ENCODE measurements around the gene RUNX1. TPM values are rescaled to one million over a fixed set of nuclear protein-coding genes. Genes with fewer than 3 reads are reported as not detected.

RUNX1 gene
- polyA plus RNA-seq, 6 donors from 2014 or later = 8.8 to 20.7 (median 14.6) TPM

DNA sequence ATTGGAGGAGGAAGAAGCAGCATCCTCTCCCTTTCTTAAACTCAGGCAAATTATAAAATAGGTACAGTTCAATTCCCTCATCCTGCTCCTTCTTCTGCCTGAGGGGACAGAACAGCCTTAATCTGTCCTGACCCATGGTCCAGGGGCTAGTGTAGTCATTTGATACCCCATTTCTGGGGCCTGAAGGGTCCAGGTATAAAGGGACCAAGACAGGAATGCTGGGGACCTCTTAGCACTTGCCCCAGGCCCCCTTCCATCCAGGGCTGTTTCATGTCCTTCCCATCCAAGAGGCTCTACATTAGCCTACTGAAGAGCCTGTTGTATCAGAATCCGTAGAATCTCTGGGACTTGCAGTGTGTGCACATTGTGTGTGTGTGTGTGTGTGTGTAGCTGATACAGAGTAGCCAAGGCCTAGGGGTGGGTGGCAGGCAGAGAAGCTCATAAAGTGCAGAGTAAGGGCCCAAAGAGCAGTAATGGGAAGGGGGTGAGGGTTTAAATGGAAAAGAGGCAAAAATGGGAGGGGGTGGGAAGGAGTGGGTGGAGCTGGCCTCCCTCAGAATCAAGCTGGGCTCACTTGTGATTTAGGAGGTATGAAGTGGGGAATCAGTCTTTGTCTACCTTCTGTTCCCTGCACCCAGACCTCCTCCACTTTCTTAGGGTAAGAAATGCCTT lies 32.4 kb downstream of the RUNX1 start:
- Mint-ChIP-seq H3K4me1 (peaks cover 30 to 44% (median 40%) of the 10 kb centered on the region in 3 donors), H3K9me3 (no peaks in the 10 kb centered on the region), H3K27me3 (no peaks in the 10 kb centered on the region), H3K36me3 (peaks cover 0 to 4% of the 10 kb centered on the region in 2 donors), H3K4me3 (no peak overlapping the region), H3K27ac (peak overlapping the region in 3 of 6 donors; percentile 2 to 83 (median 49))
- DNase-seq (no peak), ATAC-seq (ENCODE audit: low read depth in 2 of 2) (no peak)

DNA sequence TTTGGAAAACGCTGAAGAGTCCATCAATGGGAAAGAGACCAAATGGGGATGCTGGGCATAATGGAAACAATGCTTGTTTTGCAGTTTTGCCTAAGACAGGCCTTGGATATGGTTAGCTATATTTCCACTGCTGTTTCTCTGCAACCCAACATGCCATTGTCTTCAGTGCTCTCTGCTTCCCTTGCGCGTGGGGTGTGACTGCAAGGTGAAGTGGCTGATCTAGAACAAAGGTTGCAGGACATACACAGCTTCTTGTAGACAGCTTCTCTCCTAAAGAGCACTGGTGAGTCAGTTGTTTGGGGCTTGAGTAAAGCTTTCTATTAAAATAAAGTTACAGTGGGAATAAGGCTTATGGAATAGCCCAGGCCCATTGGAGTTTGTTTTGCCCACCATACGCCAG lies 33.0 kb downstream of the RUNX1 start:
- Mint-ChIP-seq H3K9me3 (no peaks in the 10 kb centered on the region), H3K27ac (peak overlapping the region in 2 of 6 donors; percentile 49 to 54), H3K4me1 (peaks cover 34 to 46% (median 38%) of the 10 kb centered on the region in 3 donors), H3K27me3 (no peaks in the 10 kb centered on the region), H3K4me3 (no peak overlapping the region), H3K36me3 (peaks cover 0 to 5% of the 10 kb centered on the region in 2 donors)
- DNase-seq = no peak
- no peak for ATAC-seq (ENCODE audit: low read depth in 2 of 2)

DNA sequence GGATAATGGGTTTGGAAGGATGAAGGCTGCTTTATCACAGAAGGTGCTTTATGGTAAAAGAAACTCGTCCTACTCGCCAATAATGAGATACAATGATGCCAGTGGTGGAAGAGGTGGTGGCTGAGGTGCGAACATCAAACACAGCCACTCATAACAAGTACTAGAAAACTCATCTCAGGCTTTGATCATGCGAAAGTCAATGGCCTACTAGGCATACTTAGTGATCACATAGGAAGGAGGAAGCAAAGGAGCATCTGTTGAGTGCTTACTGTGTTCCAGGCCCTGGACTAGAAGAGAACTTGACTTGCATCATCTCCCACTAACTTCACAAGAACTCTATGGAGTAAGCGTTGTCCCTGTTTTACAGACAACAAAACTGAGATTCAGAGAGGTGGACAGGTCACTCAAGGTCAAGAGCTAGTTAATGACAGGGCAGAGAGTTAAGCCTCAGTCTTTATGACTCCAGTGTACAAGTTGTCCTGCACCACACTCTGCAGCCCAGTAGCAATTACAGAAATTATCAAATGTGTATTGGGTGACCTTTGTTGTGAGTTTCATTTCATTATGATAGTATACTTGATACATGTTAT lies 33.6 kb downstream of the RUNX1 start:
- Mint-ChIP-seq H3K4me3 (peak overlapping the region in 1 of 8 donors; percentile 1), H3K9me3 (no peaks in the 10 kb centered on the region)
- DNase-seq = no peak

DNA sequence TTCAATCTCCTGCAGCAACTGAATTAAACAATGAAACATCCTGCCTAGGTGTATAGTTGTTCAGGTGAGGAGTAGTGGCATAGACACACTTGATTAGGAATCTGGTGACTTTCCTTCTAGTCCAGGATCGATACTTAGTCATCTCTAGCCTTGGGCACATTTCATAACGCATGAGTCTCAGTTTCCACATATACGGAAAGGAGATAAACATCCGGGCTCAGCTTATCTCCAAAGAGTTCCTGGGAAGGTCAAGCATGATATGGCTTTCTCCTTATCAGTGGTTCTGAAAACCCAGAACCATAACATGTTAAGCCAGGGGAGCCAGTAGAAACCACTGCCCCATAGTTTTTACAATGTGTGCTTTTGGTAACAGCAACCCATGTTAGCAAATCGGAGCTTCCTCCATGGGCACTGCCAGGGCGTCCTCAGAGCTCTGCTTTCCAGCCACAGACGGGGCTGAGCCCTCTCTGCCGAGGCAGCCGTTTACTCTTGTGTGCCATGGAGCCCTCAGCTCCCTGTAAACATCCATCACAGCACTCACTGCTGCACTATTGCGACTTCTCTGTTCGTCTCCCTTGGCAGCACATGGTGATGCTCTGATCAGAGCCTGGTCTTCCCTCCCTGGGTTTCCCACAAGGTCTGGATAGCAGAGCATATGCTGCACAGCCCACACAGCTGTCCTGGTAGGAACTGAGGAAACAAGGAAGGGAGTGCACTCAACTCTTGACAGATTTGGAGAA lies 34.6 kb downstream of the RUNX1 start:
- Mint-ChIP-seq H3K4me3 (no peak overlapping the region), H3K9me3 (no peaks in the 10 kb centered on the region), H3K4me1 (peaks cover 27 to 43% (median 33%) of the 10 kb centered on the region in 3 donors), H3K27me3 (no peaks in the 10 kb centered on the region), H3K36me3 (peaks cover 0 to 5% of the 10 kb centered on the region in 2 donors), H3K27ac (no peak overlapping the region)
- no peak for ATAC-seq (ENCODE audit: low read depth in 2 of 2)
- DNase-seq = no peak

More for the DNA sequence above, 33.6 kb downstream of the RUNX1 start:
- Mint-ChIP-seq H3K27me3 (no peaks in the 10 kb centered on the region), H3K36me3 (peaks cover 0 to 5% of the 10 kb centered on the region in 2 donors), H3K27ac (peak overlapping the region in 2 of 6 donors; percentile 2 to 29), H3K4me1 (peaks cover 32 to 46% (median 38%) of the 10 kb centered on the region in 3 donors)
- ATAC-seq (ENCODE audit: low read depth in 2 of 2) = no peak

DNA sequence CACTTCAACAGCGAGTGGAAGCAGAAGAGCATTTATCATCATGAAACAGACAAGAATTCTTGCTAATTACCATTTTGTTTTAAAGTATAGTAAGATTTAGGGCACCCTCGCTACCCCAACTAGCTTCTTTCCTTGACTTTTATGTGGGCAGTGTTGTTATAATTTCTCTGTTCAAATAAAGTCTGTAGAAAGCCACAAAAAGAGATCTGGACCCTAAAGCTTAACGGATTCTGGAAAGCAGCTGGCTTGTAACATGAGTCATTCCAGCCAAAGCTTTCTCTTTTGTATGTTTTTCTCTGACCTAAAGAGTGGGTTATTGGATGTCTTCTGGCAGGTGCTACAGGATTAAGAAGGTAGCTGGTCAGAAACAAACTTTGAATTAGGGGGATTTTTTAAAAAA lies 37.4 kb downstream of the RUNX1 start:
- DNase-seq (no peak), ATAC-seq (ENCODE audit: low read depth in 2 of 2) (no peak)
- Mint-ChIP-seq H3K4me3 (no peak overlapping the region), H3K9me3 (no peaks in the 10 kb centered on the region), H3K36me3 (peaks cover 0 to 13% of the 10 kb centered on the region in 2 donors), H3K27me3 (no peaks in the 10 kb centered on the region), H3K4me1 (peaks cover 26 to 56% (median 34%) of the 10 kb centered on the region in 3 donors), H3K27ac (peak overlapping the region in 1 of 6 donors; percentile 69)

DNA sequence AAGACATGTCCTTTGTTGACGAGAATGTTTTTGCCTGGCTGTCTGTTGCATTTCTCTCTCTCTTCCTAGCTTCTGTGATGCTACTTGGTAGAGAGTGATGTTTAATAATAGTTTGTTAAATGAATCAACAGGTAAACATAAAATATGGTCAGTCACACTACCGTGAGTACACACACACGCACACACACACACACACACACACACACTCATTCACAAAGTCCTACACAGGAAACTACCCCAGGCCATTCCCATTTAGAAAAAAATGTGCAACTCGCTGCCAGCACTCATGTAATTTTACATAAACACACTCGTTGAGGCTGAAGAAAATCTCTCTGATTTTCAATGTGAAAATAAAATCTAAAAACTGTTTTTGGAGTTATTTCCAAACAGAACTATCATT lies 38.7 kb downstream of the RUNX1 start:
- no peak for ATAC-seq (ENCODE audit: low read depth in 2 of 2)
- H3K4me1 Mint-ChIP-seq = peaks cover 25 to 47% (median 38%) of the 10 kb centered on the region in 3 donors
- peak overlapping the region in 1 of 6 donors; percentile 31 for H3K27ac Mint-ChIP-seq
- no peak overlapping the region for H3K4me3 Mint-ChIP-seq
- H3K27me3 Mint-ChIP-seq = no peaks in the 10 kb centered on the region
- no peaks in the 10 kb centered on the region for H3K9me3 Mint-ChIP-seq
- no peak for DNase-seq
- H3K36me3 Mint-ChIP-seq = peaks cover 6 to 21% of the 10 kb centered on the region in 2 donors

DNA sequence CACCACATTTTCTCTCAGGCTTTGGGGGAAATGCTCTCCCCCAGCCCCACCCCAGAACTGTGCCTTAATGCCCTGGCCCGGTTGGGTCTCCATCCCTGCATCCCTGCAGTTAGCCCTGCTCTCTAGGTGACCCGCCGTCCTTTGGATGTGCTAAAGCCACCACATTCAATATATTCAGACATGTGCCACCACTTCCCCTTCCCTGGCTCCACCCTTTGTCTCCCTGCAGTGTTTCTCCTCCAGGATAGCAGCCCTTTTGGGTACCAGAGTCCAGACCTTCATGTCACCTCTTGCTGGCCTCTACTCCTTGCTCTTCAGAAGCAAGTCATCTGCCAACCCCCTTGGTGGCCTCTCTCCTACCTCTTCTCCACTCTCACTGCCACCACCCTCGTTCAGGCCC lies 41.8 kb downstream of the RUNX1 start:
- Mint-ChIP-seq H3K9me3 (no peaks in the 10 kb centered on the region), H3K4me1 (peaks cover 27 to 50% (median 48%) of the 10 kb centered on the region in 3 donors), H3K36me3 (peaks cover 12 to 28% of the 10 kb centered on the region in 2 donors), H3K27me3 (no peaks in the 10 kb centered on the region), H3K27ac (peak overlapping the region in 1 of 6 donors; percentile 78), H3K4me3 (no peak overlapping the region)
- no peak for DNase-seq
- ATAC-seq (ENCODE audit: low read depth in 2 of 2) = no peak

DNA sequence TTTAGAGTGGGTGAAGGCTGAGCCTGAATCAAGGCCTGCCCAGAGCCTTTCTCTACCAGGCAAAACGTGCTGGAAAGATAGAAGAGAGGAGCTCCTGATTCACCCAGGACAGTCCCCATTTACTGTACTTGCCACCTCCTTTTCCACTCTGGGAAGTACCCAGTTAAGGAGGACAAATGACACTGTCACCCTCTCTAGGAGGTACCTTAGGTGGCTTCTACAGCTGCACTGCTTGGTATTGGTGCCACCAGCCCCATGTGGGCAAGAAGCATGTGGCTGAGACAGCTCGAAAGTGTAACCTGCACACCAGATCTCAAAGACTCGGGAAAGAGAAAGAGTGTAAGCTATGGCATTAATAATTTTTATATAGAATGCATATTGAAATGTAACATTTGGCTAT lies 42.3 kb downstream of the RUNX1 start:
- no peak for ATAC-seq (ENCODE audit: low read depth in 2 of 2)
- peak overlapping the region in 1 of 6 donors; percentile 33 for H3K27ac Mint-ChIP-seq
- H3K36me3 Mint-ChIP-seq = peaks cover 12 to 25% of the 10 kb centered on the region in 2 donors

DNA sequence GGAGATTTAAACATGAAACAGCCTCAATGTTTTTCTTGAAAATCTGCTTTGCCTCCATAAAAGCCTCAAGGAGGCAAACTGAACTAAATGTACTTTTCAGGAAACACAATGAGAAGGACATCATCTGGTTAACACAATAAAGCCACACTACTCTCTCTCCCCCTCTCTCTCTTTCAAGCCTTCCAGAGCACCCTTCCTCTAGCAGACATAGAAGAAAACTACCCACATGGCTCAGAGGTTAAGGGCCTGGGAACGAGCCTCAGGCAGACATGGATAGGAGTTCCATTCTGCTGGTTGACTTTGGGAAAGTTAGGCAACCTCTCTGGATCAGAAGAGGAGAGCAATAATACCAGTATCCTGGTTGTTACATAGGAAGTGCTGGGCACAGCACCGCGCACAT lies 42.9 kb downstream of the RUNX1 start:
- Mint-ChIP-seq H3K27ac (no peak overlapping the region), H3K36me3 (peaks cover 12 to 24% of the 10 kb centered on the region in 2 donors), H3K9me3 (no peaks in the 10 kb centered on the region), H3K27me3 (no peaks in the 10 kb centered on the region), H3K4me3 (no peak overlapping the region), H3K4me1 (peaks cover 27 to 52% (median 43%) of the 10 kb centered on the region in 3 donors)
- no peak for ATAC-seq (ENCODE audit: low read depth in 2 of 2)
- DNase-seq = no peak

More for the DNA sequence above, 42.3 kb downstream of the RUNX1 start:
- Mint-ChIP-seq H3K9me3 (no peaks in the 10 kb centered on the region), H3K27me3 (no peaks in the 10 kb centered on the region), H3K4me1 (peaks cover 31 to 52% (median 45%) of the 10 kb centered on the region in 3 donors), H3K4me3 (no peak overlapping the region)
- DNase-seq = no peak

DNA sequence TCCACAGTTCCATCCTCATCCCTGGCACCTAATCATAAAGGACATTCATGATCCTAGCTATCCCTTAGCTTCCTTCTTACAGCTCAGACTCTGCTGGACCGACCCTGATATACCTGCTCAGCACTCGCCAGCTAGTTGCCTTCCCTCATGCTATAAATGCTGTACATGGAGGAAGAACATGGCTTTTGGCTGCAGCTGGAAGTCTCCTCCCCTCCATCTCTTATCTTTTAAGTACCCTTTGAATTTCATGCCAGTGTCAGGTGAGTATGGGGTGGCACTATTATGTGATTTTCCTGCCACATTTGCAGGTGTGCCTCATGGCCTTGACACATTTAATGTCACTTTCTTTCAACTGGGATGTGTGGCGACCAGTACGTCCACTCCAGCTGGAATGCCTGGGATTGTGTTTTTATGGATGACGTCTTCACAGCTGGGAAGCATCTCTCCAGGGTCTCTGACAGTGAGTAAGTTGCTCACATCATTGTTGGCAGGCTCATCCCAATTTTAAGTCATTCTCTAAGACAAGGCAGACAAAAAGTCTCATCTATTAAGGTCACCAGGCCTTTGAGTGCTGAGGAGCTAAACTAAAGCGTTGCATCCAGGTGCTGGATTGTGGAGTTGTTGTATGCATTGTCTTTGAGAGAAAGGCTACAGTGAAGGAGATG lies 43.4 kb downstream of the RUNX1 start:
- no peak for ATAC-seq (ENCODE audit: low read depth in 2 of 2)
- no peak overlapping the region for H3K4me3 Mint-ChIP-seq
- peaks cover 30 to 51% (median 42%) of the 10 kb centered on the region in 3 donors for H3K4me1 Mint-ChIP-seq
- H3K9me3 Mint-ChIP-seq = no peaks in the 10 kb centered on the region
- H3K36me3 Mint-ChIP-seq = peaks cover 12 to 24% of the 10 kb centered on the region in 2 donors
- H3K27ac Mint-ChIP-seq = peak overlapping the region in 1 of 6 donors; percentile 33
- no peaks in the 10 kb centered on the region for H3K27me3 Mint-ChIP-seq
- DNase-seq = no peak

DNA sequence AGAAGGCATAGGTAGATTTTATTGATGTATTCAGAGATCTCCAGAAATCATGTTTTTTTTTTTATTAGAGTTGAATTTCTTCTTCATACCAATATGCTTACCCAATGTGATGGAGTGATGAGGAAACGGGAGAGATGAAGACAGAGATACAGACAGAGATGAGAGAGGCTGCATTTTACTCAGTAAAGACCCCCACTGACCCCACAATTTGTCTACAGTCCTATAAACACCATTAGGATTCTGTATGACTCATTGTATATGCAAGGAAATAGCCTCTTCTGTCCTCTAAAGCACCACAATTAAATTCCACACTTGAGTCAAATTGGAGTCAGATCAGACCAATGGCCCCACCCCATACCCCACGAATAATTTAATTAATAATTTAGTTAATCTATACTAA lies 44.0 kb downstream of the RUNX1 start:
- peak overlapping the region in 1 of 6 donors; percentile 21 for H3K27ac Mint-ChIP-seq
- DNase-seq (no peak), ATAC-seq (ENCODE audit: low read depth in 2 of 2) (no peak)
- no peaks in the 10 kb centered on the region for H3K27me3 Mint-ChIP-seq
- peaks cover 12 to 24% of the 10 kb centered on the region in 2 donors for H3K36me3 Mint-ChIP-seq
- H3K4me1 Mint-ChIP-seq = peaks cover 33 to 51% (median 44%) of the 10 kb centered on the region in 3 donors
- H3K9me3 Mint-ChIP-seq = no peaks in the 10 kb centered on the region
- no peak overlapping the region for H3K4me3 Mint-ChIP-seq

DNA sequence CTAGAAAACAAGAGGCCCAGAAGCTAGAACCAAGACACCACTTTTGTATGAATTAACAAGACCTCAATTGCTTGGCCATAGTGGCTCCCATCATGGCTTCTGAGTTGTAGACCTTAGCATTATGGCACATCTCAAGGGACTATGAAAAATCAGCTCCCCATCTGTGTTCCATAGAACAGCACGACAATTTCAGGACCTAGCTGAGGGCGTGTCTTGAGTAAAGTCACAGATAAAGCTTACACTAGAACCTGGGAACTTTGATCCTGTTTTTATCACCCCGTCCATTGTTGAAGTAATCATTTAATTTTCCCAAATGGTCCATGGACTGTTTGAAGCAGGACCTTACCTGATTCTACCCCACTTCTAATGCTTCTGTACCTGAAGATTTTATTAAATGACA lies 44.8 kb downstream of the RUNX1 start:
- DNase-seq = no peak
- peaks cover 15 to 24% of the 10 kb centered on the region in 2 donors for H3K36me3 Mint-ChIP-seq
- ATAC-seq (ENCODE audit: low read depth in 2 of 2) = no peak
- peaks cover 39 to 58% (median 51%) of the 10 kb centered on the region in 3 donors for H3K4me1 Mint-ChIP-seq
- no peaks in the 10 kb centered on the region for H3K27me3 Mint-ChIP-seq
- H3K27ac Mint-ChIP-seq = no peak overlapping the region
- no peak overlapping the region for H3K4me3 Mint-ChIP-seq
- no peaks in the 10 kb centered on the region for H3K9me3 Mint-ChIP-seq

Data from naive B cell (primary cell).